NB4 (cell line): ENCODE results near the gene CES4A.
A peak's percentile ranks its signal among the peaks of the same experiment; 100 is the strongest.

Experiments used
- CTCF ChIP-seq: IDR thresholded peaks from one replicate; pipeline ENCODE4 v1.5.1; 2012; ENCODE audit warnings: low read depth, low read length
- MAX ChIP-seq: IDR thresholded peaks from 2 replicates; pipeline ENCODE4 v1.6.1; 2011; ENCODE audit warnings: low read depth, low read length
- POLR2A ChIP-seq: IDR thresholded peaks from 2 replicates; pipeline ENCODE4 v1.6.1; 2011; ENCODE audit warnings: mild to moderate bottlenecking; ENCODE audit not compliant: insufficient read length; ENCODE audit errors: extremely low read depth

GRCh38 chr16:67028696-67029253 is 40.4 kb downstream of the CES4A start, which contains the start of gene CBFB:
- peak; percentile 68; the same call in 1 of the 2 replicates for TF ChIP-seq MAX
- TF ChIP-seq CTCF = peak; percentile 1
- TF ChIP-seq POLR2A = peak; percentile 91
